ENCODE measurements around the gene SLC31A1.

- TF ChIP-seq EP300 (IDR thresholded peaks at IDR 0.05; ENCODE audit: borderline replicate concordance) (no peak), CEBPB (IDR thresholded peaks at IDR 0.05) (no peak), TAF1 (IDR thresholded peaks at IDR 0.05; ENCODE audit: low read depth) (no peak), FOXM1 (IDR thresholded peaks at IDR 0.05; ENCODE audit: borderline replicate concordance, low read depth) (no peak), RAD21 (IDR thresholded peaks at IDR 0.05; ENCODE audit: low read depth) (no peak), MAX (IDR thresholded peaks at IDR 0.05) (no peak), REST (IDR thresholded peaks at IDR 0.05; ENCODE audit: low read depth) (no peak), YY1 (IDR thresholded peaks at IDR 0.05; ENCODE audit: low read depth) (no peak), CREB1 (IDR thresholded peaks at IDR 0.05; ENCODE audit: low read depth) (no peak), EGR1 (IDR thresholded peaks at IDR 0.05) (no peak), USF1 (IDR thresholded peaks at IDR 0.05) (no peak), NFIC (IDR thresholded peaks at IDR 0.05) (no peak), TCF12 (IDR thresholded peaks at IDR 0.05; ENCODE audit: low read depth) (no peak)
Measured at GRCh38 chr9:113183956-113184488, 37.3 kb upstream of the SLC31A1 start.

All from Ishikawa (cell line).